NCI-H446 (cell line): ENCODE results near the gene FKRP.
"Not testable (repeated sequence)": the region's sequence is repeated elsewhere in the genome, so short reads cannot be mapped to it uniquely, and the experiment has no call there.

Experiments
- DNase-seq, 2 experiments: peaks; one replicate each; lab custom pipeline; 2025; lab: John Stamatoyannopoulos, UW

FKRP gene, protein sequence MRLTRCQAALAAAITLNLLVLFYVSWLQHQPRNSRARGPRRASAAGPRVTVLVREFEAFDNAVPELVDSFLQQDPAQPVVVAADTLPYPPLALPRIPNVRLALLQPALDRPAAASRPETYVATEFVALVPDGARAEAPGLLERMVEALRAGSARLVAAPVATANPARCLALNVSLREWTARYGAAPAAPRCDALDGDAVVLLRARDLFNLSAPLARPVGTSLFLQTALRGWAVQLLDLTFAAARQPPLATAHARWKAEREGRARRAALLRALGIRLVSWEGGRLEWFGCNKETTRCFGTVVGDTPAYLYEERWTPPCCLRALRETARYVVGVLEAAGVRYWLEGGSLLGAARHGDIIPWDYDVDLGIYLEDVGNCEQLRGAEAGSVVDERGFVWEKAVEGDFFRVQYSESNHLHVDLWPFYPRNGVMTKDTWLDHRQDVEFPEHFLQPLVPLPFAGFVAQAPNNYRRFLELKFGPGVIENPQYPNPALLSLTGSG

DNA sequence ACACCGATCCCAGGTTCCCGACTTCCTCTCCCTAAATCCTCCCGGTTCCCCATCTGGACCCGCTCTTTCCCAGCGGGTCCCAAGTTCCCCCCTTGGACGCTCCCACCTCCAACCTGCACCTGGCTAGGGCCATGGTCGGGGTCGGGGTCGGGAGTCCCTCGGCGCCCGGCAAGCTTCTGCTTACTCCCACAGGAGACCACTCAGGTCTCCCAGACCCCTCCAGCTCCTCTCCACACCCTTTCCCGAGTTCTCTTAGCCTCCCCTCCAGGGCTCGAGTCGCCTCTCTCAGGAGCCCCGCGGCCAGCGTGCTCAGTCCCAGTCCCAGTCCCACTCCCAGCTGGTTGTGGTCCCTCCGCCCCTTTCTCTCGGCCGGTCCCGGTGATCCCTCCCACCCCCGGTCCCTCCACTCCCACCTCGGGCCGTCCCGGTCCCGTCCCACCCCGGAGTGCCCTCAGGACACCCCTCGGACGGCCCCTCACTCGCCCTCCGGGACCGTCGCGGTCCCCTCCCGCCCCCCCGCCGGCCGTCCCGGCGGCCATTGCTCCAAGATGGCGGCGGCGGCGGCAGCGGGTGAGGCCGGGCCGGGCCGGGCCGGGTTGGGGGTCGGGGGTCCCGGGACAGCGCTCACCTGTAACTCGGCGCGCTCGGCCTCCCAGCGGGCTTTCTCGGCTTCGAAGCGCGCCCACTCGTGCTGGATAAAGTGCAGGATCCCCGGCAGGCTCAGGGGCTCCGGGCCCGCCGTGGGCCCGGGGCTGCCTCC lies at the start of gene FKRP:
TSS of gene FKRP (plus strand) at position 537 of the 760 bp plus-strand sequence. CDS start 9,394 bp downstream, outside the sequence.
- peak in 1 of 2 experiments; percentile 31 for DNase-seq

DNA sequence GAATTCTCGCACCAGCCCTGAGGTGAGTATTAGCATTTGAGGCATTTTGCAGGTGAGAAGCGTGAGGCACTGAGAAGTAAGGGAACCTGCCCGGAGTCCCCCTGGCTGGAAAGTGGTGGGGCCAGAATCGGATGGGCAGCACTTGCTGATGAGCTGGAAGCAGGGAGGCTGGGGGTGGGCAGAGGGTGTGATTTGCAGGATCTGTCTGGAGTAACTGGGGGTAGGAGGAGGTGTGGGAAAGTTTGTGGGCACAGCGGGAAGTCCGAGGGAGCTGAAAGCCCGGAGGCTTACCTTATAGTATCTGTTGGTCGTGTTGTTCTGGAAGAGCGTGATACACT lies 49.0 kb upstream of the FKRP start:
- DNase-seq: no peak

DNA sequence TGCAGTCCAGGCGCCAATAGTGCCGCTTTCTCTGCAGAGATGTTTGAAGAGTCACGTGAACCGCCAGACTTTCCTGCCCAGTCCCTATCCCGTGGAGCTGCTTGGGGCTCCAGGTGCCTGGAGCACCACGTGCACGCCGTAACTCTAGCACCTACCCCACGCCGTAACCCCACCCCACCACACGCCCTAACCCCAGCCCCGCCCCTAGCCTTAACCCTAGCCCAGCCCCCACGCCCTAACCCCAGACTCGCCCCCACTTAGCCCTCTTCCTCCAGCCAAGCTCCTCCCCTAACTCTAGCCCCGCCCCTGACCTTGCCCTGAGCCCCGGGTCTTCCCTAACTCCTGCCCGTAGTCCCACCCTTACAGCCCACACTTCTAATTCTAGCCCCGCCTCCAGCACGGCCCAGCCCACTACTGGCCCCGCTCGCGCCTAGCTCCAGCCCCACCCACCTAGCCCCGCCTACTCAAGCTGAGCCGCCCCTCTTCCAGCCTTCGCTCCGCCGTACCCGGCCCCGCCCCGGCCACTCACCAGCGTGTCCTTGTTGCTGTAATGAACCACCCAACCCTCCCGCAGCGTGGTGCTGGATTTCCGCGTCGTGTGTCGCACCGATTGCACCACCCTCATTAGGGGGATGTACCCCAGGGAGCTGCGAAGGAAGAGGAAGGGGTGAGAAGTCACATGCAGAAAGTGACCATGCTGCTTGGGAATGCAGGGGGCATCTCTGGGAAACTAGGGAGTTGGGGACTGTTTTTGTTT lies 48.5 kb upstream of the FKRP start:
- no peak for DNase-seq

DNA sequence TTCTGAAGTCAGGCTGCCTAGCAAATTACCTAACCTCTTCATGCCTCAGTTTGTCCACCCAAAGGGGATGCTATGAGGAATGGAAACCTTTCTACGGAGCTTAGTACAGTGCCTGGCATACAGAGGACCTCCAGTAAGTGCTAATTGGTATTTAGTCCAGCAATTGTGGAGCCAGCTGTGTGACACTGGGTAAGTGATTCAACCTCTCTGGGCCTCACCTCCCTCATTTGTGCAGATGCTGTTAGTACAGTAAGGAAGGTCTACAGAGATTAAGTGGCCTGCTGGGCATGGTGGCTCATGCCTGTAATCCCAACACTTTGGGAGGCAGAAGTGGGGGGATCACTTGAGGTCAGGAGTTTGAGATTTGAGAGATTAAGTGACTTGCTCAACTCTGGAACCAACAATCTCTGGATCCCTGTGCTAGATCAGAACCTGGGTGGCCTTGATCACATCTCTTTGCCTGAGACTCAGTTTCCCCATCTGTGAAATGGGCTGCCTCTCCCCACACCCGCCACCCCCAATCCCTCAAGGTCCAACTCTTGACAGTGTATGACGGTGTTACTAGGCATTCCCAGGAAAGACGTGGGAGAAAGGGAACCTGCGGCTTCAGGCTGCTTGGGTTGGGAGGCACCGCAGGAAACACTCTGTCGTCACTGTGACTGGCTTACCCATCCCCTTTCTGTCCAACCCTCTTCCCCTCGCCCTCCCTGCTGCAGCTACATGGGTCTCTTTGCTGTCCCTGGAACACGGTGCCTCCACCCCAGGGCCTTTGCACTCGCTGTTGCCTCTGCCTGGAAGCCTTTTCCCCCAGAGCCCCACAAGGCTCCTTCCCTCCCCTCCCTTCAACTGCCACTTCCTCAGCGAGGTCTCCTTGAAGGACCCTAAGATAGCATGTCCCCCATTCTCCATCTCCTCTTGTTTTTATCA lies 47.2 kb upstream of the FKRP start:
- no peak for DNase-seq

DNA sequence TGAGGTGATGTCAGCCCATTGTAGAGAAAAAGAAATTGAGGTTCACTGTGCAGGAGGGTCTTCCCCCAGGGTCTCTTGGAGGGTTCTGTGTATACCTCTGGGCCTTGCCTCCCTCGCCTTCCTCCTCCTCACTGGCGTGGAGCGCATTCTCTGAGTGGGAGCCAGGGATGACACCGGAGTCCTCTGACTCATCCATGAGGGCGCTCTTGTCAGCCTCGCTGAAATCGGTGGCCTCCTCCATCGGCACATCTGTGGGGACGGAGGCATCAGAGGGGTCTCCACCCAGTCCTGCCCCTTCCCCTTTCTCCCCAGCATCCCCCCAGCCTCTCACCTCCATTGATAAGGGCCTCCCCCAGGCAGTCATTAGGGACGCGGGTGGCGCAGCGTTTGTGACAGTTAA lies 45.2 kb upstream of the FKRP start:
- no peak for DNase-seq

DNA sequence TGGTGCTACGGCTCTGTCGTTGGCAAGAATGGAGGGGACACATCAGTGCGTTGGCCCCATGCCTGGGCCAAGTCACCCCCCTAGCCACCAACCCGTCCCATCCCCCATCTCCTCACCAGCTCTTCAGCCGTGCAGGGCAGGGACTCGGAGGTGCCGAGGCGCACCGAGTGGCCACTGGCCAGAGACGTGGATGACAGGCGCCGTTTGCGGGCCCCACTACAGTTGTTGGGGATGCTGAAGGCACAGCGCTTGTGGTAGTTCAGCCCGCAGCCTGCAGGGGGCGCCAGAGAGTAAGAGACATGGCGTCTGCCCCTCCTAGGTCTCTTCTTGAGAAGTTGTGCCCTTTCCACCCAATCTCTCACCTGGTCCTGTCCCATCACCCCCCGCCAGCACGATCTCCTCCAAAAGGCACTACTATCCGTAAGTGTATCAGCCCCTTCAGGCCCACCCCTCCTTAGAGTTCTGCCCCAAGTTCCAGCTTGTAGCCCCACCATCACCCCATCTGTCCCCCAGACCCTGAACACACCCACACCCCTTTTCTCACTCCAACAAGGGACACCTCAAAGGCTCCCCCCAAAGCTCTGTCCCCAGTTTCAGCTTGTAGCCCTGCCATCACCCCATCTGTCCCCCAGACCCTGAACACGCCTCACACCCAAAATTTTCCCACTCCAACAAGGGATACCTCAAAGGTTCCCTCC lies 41.3 kb upstream of the FKRP start:
- DNase-seq: peak; percentile 23 to 24

DNA sequence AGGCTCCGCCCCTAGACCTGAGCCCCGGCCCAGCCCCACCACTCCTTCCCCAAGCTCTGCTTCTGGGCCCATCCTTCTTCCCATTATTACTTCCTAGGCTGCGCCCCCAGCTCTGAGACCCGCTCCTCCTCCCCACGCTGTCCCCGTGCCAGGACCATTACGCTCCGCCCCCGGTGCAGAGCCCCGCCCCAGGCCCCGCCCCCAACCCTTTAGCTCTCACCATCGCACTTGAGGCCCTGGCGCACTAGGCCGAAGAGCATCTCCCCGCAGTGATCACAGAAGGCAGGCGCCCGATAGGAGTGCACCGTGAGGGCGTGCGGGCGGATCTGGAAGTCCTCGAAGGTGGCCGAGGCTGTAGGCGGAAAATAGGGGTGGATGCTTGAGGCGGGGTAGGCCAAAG lies 35.2 kb upstream of the FKRP start:
- no peak for DNase-seq

DNA sequence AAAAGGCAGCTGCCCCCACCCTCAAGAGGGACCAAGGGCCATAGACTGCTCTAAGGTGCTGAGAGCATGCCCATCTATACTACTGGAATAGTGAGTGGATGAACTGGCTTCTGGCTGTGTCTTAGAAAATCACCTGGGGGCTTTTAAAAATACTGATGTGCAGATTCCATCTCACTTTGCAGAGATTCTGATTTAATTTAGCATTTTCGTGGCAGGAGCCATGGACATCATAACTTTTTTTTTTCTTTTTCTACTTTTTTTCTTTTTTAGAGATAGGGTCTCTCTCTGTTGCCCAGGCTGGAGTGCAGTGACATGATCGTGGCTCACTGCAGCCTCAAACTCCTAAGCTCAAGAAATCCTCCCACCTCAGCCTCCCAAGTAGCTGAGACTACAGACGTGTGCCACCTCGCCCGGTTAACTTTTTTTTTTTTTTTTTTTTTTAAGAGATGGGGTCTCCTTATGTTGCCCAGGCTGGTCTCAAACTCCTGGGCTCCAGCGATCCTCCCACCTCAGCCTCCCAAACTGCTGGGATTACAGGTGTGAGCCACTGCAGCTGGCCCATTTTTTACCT lies 33.0 kb upstream of the FKRP start:
- DNase-seq: not testable (repeated sequence)

DNA sequence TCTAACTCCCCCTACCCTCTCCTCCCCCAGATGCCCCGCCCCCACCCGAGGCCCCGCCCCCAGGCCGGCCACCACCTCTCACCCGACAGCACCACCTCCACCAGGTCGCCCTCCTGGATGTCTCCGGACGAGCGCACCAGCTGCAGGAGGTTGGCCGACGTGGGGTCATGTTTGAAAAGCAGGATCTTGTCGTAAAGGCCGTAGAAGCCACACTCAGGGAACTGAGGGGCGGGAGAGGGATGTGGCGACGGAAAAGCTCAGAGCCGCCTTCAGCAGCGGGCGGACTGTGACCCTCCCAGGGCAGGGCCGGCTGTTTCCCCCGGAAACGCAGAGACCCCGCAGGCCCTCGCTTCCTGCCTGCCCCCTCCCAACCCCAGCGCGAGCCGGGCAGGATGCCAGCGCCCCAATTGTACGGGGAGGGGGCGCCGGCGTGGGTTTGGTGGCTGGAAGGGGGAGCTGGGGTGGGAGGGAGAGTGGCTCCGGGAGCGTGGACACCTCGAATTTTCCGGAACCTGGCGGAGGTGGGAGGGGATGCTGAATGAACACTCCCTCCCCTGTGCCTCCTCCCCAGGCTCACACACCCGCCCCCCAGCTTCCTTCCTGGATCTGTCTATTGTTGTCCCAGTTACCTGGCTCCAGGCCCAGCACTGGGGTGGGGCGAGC lies 31.9 kb upstream of the FKRP start:
- no peak for DNase-seq

DNA sequence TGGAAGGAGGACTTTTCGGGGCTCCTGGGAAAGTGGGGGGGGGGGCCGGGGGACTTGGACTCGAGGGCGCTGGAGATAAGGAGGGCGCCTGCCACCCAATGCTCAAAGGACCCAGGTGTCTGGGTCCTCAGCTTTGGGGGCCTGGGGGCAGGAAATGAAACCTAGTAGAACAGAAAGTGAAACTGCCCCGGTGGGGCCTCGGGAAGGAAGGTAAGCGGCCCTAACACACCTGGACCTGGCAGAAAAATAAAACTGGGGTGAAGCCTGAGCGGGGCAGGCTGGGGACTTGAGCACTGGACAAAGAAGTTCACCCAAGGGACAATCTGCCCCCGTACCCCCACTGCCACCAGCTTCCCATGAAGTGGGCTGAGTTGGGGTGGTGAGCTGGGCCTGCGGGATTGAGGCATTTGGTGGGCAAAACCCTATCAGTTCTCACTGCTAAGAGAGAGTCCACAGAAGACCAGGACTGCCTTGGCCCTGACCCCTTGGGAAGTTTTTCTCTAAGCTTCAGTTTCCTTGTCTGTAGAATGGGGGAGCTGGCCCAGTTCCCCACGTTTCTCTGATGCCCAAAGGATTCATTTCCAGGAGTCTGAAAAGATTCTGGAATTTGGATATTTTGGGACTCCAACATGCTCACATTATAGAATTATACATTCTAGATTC lies 31.3 kb upstream of the FKRP start:
- DNase-seq: no peak

DNA sequence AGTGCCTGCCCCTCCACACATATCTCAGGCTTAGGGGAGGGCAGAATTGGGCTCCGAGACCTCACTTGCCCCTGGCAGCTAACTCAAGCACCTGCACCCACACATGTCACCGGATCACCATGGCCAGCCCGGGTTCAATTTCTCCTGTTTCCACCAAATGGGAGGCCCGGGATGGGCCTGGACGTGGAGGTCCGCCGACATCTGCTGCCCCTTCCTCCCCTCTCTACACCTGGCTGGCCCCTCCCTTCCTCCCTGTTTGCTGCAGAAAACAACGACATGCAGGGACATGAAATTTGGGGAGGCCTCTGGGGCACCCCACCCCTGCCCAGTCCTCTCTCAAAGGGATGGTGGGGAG lies 30.3 kb upstream of the FKRP start:
- DNase-seq: no peak

DNA sequence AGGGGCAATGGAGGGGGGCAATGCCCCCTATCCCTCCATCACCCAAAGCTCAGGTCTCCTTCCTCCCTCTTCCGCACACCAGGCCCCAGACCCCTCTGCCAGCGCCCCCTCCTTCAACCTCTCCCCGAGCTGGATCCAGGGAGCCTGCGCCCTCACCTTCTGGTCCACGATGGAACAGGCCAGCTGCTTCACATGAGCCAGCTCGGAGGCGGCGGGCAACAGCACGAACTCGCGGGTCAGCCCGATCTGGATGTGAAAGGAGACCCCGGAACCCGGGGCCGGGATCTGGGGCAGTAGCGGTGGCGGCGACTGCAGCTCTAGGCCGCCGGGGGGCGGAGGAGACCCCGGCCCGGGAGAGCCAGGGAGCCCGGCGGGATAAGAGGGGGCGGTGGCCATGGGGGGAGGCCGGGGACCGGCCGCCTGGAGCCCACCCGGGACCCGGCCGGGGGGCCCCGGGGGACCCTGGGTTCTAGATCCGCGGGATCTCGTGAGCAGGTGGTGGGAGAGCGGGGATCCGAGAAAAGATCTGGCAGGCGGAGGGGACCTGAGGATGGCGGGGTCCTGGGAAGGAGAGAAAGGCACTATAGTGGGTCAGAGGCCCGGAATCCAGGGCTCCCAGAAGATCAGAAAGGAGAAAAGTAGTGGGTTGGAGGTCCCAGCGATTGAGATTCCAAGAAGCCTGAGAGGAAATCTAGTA lies 29.7 kb upstream of the FKRP start:
- DNase-seq: no peak

DNA sequence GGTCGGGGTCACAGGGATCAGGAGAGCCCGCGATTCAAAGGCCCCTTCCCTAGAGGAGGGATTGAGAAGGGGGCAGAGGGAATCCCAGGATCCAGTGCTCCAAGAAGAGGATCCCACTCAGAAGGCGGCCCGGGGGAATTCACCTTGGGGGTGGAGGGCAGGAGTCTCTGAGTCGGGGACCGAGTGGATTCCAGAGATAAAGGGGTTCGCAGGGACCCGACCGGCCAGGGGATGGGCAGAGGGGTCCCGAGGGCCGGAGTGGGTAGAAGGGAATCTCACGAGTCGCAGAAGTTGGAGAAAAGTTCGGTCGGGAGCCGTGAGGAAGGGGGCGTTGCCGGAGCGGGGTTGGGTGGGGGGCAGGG lies 29.2 kb upstream of the FKRP start:
- DNase-seq: no peak

DNA sequence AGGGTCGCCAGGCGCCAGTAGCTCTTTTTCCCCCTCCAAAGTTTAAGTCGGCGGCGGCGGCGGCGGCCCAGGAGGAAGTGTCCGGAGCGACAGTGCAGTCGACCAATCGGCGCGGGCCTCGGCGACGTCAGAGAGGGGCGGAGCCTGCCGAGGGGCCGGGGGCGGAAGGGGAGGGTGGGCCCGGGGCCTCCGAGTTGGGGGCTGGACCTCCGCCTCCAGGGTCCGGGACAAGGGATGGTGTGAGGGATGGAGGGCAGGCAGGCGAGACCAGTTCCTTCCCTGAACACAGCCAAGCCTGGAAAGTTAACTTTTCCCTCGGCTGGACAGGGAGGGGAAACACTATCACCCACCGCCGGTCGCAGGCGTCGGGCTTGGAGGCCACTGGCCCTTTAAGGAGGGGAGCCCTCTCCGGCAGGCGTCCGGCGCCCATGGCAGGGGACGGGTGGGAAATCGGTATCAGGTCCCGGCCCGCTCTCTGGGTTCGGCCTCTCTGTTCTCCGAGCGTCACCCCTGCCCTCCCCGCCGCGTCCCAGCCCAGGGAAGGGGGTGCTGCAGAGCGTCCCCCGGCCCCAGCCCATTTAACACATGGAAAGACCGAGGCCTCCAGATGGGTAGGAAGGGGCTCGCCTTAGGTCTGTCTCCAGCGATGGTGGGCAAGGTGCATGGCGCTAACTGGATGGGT lies 28.7 kb upstream of the FKRP start, which contains the start of gene PRKD2:
TSS of gene PRKD2 (minus strand) at position 81 of the 682 bp plus-strand sequence. CDS start 744 bp downstream, outside the sequence.
- peak; percentile 37 to 84 for DNase-seq

DNA sequence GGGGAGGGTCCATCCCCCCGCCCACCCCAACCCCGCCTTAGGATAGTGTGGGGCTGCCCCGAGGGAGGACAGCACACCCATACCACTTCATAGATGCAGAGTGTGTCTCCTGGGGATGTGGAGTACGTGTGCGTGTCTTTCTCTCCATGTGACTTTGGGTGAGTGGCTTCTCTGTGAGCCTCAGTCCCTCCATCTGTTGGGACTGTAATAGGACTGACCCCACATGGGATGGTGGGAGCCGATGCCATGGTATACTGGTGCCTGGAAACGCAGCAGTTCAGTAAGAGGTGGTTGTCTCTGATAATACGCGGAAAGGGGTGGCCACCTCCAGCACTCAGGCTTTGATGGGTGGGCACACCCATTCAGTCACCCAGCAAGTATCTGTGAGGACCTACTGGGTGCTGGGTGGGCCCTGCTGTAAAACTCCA lies 28.1 kb upstream of the FKRP start:
- DNase-seq: no peak

DNA sequence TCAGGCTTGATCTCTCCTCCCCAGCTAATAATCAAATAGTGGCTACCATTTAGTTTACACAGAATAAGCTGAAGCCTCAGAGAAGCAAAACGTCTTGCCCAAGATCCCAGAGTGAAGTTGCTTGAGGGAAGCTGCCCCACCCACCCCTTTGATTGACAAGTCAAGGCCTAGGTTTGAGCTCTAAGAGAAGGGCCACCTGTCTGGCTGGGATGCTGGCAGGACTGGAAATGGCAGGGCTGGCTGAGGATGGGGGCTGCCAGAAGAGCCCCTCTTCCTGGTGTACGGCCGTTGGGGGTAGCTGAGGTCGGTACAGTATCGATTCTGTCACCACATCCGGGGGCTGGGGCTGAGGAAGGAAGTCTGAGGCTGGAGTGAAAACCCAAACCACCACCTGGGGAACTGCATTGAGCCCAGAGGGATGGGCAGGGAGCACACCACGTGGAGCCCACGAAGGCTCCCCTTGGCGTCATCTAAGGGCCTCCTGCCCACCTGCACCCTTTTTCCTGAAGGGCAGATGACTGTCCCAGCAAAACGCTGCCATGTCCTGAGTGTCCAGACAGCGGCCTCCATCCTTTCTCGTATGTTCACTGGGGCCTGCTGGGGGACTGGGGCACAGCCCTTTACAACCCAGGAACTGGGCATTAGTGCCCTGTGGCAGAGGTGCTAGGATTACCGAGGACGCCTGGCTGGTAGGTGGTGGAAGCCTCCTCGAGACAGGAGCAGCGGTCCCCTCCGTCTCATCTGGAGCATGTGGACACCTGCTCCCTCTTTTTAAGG lies 27.5 kb upstream of the FKRP start:
- DNase-seq: no peak

DNA sequence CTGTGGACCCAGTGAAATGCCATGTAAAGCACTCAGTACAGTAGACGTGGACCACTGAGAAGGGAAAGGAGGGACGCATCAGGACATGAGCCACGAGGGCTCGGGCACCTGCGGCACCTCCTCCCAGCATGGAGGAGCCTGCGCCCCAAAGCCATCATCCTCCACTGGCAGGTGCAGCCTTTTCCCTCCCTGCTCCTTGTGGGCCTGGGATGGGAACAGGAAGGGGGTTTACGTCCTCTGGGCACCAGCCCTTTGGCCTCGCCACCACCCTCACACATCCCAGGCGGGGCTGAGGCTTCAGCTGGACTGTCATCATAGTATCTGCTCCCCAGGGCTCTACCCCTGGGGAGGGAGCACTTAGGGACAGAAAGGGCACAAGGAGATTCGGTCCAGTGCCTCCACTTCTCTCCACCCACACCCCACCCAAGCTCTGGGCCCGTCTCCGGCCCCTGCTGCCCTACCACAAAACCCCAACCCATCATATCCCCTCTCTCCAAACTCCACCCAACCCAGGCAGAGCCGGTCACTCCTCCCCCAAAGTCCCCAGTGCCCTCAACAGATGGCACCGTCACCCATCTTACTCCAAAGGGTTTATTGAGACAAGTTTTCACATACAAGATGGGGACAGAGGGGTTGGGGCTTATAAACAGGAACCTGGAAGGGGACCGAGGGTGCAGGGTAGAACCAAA lies 26.8 kb upstream of the FKRP start:
- DNase-seq: no peak
